ENCODE measurements around the gene PNMA5.

Gene PNMA5

DNA sequence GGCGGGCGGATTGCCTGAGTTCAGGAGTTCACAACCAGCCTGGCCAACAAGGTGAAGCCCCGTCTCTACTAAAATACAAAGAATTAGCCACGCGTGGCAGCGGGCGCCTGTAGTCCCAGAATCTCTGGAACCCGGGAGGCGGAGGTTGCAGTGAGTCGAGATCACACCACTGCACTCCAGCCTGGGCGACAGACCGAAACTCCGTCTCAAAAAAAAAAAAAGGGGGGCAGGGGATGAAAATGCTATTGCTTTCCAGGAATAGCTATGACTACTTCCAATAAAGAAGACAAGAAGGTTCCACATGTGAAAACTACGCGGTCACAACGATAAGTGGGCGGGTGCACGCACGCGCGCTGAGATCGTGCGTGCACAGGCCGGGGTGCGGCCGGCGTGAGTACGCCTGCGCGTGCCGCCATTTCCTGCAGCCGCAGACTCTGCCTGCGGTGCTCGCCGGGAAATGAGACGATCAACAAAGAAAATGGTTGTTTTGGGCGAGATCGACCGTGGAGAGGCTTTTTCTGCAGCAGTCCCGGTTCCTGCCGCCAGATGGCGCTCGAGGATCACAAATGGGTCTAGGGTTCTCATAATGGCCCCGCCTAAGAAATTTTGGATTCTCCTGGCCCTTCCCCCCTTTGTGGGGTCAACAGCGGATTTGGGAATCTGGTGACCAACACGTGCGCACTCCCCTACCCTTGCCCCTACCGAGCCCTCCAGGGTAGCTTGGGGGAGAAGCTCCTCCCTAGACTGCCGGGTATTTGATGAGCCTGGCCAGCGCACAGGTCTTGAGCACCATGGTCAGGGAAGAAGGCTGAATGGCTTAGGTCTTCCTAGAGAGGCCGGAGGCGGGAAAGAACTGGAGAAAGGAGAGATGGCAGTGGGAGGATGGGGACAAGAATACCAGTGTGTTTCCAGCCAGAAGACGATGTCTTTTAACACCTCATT is 35.1 kb downstream of the PNMA5 start:
- TF ChIP-seq, protein P1, sequence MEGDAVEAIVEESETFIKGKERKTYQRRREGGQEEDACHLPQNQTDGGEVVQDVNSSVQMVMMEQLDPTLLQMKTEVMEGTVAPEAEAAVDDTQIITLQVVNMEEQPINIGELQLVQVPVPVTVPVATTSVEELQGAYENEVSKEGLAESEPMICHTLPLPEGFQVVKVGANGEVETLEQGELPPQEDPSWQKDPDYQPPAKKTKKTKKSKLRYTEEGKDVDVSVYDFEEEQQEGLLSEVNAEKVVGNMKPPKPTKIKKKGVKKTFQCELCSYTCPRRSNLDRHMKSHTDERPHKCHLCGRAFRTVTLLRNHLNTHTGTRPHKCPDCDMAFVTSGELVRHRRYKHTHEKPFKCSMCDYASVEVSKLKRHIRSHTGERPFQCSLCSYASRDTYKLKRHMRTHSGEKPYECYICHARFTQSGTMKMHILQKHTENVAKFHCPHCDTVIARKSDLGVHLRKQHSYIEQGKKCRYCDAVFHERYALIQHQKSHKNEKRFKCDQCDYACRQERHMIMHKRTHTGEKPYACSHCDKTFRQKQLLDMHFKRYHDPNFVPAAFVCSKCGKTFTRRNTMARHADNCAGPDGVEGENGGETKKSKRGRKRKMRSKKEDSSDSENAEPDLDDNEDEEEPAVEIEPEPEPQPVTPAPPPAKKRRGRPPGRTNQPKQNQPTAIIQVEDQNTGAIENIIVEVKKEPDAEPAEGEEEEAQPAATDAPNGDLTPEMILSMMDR (conservative IDR thresholded peaks at IDR 0.05; ENCODE audit: low read depth, low read length): peak; percentile 79
- DNase-seq (ENCODE audit: low read depth): peak; percentile 91
- H3K4me3 ChIP-seq (ENCODE audit: low read depth, low read length): peak overlapping the region; percentile 37

DNA sequence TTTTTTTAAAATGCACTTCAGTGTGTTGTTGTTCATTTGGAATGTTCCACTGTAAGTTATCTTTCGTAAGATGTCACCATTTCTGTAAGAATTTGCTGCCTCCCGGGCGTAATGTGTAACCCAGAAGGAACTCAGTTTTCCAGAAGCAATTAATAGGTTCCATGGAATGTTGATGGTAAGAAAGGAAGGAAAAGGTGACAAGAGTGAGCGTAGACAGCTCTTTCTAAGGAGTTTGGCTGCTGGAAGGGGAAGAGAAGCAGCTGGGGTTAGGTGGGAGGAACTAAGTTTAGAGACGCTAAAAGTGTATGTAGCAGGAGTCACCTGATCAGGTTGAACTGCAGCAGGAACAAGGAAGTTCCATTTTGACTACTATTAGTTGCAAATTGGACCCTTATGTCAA is 35.9 kb downstream of the PNMA5 start:
- TF ChIP-seq, protein P1 (conservative IDR thresholded peaks at IDR 0.05; ENCODE audit: low read depth, low read length): no peak
- no peak for DNase-seq (ENCODE audit: low read depth)
- H3K4me3 ChIP-seq (ENCODE audit: low read depth, low read length): no peak overlapping the region

DNA sequence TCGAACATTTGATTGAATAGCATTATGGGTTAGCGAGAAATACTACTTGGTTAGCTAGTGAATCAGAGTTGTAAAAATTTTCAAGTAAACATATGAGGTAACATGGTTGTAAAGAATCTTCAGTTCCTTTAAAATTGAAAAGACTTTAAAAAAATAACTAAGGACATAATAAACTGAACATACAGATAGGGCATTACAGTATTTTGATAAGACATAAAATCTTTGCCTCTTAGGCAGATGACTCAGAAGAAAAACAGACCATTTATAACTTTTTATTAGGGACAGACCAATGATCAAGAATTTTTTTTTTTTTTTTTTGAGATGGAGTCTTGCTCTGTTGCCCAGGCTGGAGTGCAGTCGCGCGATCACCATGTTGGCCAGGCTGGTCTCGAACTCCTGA is 43.1 kb downstream of the PNMA5 start:
- TF ChIP-seq, protein P1 (conservative IDR thresholded peaks at IDR 0.05; ENCODE audit: low read depth, low read length): no peak
- DNase-seq (ENCODE audit: low read depth): no peak
- no peak overlapping the region for H3K4me3 ChIP-seq (ENCODE audit: low read depth, low read length)

DNA sequence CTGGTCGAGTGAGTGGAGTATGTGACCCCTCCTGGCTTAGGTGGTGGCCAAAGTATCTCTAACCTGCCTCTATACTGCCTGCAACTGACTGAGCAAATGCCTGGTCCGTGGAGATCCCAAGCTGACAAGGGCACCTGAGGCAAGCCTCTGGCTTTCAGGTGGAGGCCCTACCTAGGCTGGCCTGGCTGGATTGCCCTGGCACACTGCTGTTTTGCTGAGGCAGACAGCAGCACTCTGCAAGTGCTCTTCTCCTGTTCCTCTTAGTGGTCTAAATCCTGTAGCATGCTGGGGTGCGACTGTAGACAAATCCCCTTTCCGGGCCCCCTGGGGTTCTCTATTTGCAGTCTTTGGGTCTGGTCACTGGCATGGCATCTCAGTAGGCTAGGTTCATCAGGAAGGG is 44.8 kb downstream of the PNMA5 start:
- no peak overlapping the region for H3K4me3 ChIP-seq (ENCODE audit: low read depth, low read length)
- no peak for DNase-seq (ENCODE audit: low read depth)
- TF ChIP-seq, protein P1 (conservative IDR thresholded peaks at IDR 0.05; ENCODE audit: low read depth, low read length): no peak

DNA sequence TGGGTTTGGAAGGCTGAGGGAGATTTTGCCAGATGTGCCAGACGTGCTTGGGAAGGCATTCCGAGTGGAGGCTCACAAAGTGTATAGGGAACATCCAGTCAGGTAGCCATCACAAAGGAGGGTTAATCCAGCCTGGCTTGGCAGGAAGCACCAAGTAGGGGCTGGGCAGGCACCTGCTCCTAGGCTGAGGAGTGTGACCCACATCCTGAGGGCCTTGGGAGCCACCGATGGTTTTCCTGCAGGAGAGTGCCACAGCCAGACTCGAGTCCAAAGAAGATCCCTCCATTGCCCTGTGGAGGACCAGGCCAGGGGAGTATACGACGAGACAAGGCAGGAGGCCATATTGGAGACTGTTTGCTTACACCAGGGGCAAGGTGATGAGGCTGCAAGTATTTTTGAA is 47.2 kb downstream of the PNMA5 start:
- TF ChIP-seq, protein P1 (conservative IDR thresholded peaks at IDR 0.05; ENCODE audit: low read depth, low read length): no peak
- no peak for DNase-seq (ENCODE audit: low read depth)
- no peak overlapping the region for H3K4me3 ChIP-seq (ENCODE audit: low read depth, low read length)

DNA sequence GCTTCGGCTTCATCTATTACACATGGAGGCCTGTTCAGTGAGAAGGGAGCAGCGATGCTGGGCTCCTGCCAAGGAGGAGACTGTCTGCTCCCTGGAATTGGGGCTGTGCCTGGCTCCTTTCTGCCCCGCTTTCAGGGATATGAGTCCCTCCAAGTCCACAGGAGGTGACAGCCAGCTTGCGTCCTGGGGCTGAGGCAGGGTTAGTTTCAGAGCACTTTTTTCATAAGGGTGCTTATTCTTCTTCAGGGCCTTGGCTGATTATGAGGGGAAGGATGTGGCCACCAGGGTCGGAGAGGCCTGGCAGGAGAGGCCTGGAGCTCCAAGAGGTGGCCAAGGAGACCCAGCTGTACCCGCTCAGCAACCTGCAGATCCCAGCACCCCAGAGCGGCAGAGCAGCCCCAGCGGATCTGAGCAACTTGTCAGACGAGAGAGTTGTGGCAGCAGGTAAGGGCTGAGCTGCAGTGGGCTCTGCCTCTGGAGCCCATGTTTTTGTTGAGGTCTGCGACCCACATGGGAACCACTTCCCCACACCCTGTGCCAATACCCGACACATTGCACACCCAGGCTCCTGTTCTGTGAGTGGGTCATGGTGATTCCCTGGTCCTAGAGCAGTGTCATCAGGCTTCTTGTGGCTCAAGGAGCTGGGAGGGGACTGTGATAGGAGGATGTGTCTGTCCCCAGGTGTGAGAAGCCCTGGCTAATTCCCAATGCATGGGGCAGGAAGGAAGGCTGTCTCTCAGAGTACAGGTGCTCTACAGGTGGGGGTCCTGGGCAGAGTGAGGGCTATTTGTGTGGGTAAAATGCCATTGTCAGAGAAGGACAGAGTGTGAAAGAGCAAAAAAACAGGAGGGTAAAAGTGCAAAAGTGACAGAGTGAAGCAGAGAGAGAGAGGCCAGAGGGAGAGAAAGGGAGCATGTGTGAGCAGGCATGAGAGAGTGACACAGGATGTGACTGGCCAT is 48.6 kb downstream of the PNMA5 start:
- DNase-seq (ENCODE audit: low read depth): no peak
- no peak overlapping the region for H3K4me3 ChIP-seq (ENCODE audit: low read depth, low read length)
- TF ChIP-seq, protein P1 (conservative IDR thresholded peaks at IDR 0.05; ENCODE audit: low read depth, low read length): no peak
